Umbilical cord (tissue), 2 donors: Measurements from ENCODE around the gene UTP11. TPM values are rescaled to one million over a fixed set of nuclear protein-coding genes. Genes with fewer than 3 reads are reported as not detected.

Experiments used
- DNase-seq: peaks from one replicate; pipeline ENCODE4 v3.0.0-alpha.2; 2015; ENCODE audit warnings: low spot score
- total RNA-seq: library from RNA; depleted of rRNA; stranded (reverse); fragments of >200 nt; gene quantifications from one replicate; pipeline ENCODE4 v1.2.3, GENCODE V29; 2014; ENCODE audit warnings: low replicate concordance; ENCODE audit not compliant: insufficient read depth

Gene UTP11
- total RNA-seq, 1 donor from 2014 or later, result 49.4 TPM

DNA sequence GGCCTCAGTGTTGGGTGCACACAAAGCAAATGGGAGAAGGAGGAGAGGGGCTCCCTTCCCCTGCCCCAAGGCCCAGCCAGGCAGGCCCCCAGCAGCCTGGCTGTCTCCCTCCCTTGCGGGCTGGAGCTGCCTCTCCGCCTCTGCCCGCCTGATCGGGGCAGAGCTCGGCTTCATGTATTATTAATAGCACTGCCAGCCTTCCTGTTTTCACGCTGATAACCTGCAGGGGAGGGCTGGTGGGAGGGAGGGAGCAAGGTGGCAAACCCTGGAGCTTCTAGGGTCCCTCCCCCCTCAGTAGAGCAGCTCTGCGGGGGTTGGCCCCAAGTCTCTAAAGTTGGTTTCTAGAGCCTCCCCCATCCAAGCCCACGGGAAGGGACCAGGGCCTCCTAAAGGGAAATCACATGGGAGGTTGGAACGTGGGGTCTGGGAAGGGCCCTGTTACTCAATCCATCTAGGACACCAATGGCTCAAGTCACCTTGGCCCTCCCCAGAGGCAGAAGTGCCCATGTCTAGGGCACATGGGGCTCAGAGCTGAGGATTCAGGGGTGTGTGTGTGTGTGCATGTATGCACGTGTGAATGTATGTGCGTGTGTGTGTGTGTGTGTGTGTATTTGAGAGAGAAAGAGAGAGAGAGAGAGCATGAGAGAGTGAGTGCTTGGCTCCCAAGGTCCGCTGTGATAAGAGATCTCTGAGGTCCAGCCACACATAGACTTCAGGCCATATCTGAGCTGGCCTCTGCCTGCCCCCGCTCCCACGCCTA lies 55.9 kb downstream of the UTP11 start:
- DNase-seq, result no peak

DNA sequence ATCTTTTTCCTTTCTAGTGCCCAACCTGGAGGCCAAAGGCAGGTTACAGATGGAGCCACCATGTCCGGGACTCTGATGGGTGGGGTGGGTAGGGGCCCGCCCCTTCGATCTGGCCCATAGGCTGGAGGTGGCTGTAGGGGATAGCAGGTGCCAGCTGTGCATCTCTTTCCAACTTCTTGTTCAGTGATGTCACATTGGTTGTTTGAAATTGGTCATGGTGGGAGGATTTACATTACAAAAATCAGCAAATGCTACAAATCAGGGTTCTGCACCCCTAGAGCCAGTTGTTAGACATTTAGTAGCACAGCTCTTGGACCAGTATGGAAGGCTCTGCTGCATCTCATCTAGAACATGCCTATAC lies 56.4 kb downstream of the UTP11 start:
- DNase-seq, result no peak

DNA sequence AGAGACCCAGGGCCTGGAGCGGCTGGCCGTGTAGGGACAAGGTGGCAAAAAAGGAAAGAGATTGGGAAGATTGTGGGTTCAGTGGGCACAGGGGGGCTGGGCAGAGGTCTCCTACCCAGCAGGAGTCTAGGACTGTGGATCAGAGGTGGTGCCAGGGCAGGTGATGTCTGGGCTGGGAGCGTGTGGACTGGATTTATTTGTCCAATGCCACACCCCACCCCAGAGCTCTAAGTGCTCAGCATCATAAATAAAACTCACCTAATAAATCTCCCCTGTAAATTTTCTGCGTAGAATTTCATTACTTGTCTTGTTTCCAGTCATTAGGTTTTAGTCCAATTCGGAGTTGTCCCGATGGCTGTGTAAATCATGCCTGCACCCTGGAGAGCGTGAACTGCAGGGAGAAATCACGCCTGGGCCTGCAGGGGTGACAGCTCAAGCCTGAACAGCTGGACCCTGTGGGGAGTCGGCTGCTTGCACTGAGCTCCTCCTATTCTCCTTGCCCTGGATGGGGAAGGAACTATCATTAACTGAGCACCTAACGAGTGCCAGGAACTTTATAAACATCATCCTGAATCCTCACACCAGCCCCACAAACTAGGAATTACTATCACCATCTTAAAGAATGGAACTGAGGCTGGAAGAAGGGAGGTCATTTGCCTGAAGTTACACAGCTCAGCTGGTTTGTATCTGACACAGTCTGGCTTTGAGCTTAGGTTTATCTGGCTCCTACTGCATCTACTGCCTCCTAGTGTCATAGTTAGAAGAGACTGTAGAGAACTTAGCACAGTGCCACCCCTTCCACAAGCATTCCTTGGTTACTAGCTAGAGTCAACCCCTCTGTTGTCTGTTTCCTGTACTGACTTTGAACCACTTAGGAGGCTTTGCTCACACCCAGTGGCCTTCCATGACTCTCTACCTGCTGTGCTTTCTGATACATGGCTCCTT lies 59.0 kb downstream of the UTP11 start:
- DNase-seq, result peak; percentile 22

DNA sequence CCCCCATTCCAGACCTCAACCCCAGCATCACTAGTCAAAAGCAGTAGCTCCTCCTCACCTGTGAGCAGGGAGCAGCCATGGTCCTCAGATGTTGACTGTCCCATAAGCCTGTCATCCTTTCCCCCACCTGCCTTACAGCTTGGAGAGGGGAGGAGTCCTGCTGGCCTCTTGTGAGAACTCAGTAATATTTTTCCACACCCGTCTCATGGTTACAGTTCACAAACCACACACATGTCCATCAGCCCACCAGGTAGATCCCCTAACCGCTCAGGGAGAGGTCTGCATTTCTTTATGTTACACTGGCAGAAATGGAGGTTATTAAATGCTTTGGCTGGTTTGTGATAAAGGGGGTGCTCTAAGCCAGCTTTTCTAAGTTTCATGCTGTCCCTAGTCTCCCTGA lies 60.3 kb downstream of the UTP11 start:
- DNase-seq, result no peak

DNA sequence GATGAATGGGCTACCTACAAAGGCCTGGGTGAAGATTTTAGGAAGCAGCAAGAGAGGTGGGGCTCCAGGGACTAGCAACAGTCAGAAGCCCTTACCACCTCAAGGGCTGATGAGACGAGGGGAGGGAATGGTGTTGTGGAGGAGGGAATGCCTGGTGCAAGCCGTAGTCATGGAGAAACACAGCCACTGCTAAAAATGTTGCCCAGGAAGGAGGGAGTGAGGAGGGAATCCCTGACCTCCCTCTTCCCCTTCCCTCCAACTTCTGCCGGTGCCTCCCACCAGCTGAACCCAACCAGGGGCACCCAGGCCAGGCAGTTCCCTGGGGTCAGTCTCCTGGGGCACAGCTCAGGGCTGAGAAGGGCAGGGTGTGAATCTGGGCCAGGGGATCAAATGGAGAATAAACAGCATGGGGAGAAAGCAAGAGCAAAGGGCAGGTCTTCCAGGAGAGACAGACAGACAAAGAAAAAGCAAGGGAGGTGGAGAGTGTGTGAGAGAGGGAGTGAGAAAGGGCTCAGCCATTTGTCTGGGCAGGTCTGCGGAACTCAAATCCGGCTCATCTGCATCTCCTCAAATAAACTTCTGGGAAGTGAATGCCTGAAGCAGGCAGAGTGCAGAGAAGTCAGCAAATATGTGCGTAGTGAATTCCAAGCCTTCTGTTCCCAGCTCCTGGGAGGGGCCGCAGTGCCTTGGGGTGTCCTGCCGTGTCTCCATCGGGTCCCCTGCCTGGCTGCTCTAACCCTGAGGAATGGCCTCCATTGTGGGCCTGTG lies 61.2 kb downstream of the UTP11 start:
- DNase-seq, result peak; percentile 37

DNA sequence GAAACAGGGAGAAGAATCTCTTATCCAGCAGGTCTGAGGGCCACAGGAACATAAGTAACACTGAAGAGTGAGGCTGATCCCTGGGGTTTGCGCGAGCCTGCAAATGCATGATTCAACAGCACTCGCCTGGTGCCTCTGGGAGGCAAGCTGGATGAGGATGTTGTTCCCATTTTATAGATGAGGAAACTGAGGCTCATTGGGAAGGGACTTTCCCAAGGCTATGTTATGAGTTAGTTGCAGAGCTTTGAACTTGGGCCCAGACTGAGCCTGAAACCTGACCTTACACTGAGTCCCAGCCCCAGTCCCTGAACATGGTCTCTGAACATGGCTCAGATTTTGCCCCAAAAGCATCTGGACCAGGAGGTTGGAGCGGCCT lies 61.8 kb downstream of the UTP11 start:
- DNase-seq, result no peak

Other genes starting within 250 kb of the UTP11 start
- 21.2 TPM for gene EPHA10, start 247.6 kb upstream of the UTP11 start, total RNA-seq
- 1.7 TPM for gene MANEAL, start 218.9 kb upstream of the UTP11 start, total RNA-seq
- gene C1orf122, start 204.9 kb upstream of the UTP11 start, total RNA-seq, result 18.8 TPM
- gene YRDC, start 204.5 kb upstream of the UTP11 start, total RNA-seq, result 3.1 TPM
- gene MTF1, start 153.1 kb upstream of the UTP11 start, total RNA-seq, result 5.3 TPM
- gene INPP5B, start 65.7 kb upstream of the UTP11 start, total RNA-seq, result 34.7 TPM
- 30.3 TPM for gene SF3A3, start 22.7 kb upstream of the UTP11 start, total RNA-seq
- 25.0 TPM for gene FHL3, start 7.2 kb upstream of the UTP11 start, total RNA-seq
- not detected for gene POU3F1, start 34.1 kb downstream of the UTP11 start, total RNA-seq